ENCODE results near the gene GPR39. TPM values are rescaled to one million over a fixed set of nuclear protein-coding genes. Genes with fewer than 3 reads are reported as not detected.
A peak's percentile ranks its signal among the peaks of the same experiment; 100 is the strongest.

GPR39 gene
- total RNA-seq, 6 experiments from 2014 or later: 2.2 to 3.0 (median 2.5) TPM

DNA sequence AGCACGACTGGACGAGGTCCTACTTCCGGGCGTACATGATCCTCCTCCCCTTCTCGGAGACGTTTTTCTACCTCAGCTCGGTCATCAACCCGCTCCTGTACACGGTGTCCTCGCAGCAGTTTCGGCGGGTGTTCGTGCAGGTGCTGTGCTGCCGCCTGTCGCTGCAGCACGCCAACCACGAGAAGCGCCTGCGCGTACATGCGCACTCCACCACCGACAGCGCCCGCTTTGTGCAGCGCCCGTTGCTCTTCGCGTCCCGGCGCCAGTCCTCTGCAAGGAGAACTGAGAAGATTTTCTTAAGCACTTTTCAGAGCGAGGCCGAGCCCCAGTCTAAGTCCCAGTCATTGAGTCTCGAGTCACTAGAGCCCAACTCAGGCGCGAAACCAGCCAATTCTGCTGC lies 228.6 kb downstream of the GPR39 start:
- H3K27me3 Mint-ChIP-seq (ENCODE audit: insufficient read depth): no peaks in the 10 kb centered on the region
- TF ChIP-seq, protein P1, sequence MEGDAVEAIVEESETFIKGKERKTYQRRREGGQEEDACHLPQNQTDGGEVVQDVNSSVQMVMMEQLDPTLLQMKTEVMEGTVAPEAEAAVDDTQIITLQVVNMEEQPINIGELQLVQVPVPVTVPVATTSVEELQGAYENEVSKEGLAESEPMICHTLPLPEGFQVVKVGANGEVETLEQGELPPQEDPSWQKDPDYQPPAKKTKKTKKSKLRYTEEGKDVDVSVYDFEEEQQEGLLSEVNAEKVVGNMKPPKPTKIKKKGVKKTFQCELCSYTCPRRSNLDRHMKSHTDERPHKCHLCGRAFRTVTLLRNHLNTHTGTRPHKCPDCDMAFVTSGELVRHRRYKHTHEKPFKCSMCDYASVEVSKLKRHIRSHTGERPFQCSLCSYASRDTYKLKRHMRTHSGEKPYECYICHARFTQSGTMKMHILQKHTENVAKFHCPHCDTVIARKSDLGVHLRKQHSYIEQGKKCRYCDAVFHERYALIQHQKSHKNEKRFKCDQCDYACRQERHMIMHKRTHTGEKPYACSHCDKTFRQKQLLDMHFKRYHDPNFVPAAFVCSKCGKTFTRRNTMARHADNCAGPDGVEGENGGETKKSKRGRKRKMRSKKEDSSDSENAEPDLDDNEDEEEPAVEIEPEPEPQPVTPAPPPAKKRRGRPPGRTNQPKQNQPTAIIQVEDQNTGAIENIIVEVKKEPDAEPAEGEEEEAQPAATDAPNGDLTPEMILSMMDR (IDR thresholded peaks at IDR 0.05): no peak
- H3K9me3 Mint-ChIP-seq: no peaks in the 10 kb centered on the region
- no peak overlapping the region for H3K4me3 Mint-ChIP-seq
- no peaks in the 10 kb centered on the region for H3K4me1 Mint-ChIP-seq (ENCODE audit: low read depth)
- no peak for DNase-seq
- no peak overlapping the region for H3K27ac Mint-ChIP-seq
- no peaks in the 10 kb centered on the region for H3K36me3 Mint-ChIP-seq (ENCODE audit: low read depth)

DNA sequence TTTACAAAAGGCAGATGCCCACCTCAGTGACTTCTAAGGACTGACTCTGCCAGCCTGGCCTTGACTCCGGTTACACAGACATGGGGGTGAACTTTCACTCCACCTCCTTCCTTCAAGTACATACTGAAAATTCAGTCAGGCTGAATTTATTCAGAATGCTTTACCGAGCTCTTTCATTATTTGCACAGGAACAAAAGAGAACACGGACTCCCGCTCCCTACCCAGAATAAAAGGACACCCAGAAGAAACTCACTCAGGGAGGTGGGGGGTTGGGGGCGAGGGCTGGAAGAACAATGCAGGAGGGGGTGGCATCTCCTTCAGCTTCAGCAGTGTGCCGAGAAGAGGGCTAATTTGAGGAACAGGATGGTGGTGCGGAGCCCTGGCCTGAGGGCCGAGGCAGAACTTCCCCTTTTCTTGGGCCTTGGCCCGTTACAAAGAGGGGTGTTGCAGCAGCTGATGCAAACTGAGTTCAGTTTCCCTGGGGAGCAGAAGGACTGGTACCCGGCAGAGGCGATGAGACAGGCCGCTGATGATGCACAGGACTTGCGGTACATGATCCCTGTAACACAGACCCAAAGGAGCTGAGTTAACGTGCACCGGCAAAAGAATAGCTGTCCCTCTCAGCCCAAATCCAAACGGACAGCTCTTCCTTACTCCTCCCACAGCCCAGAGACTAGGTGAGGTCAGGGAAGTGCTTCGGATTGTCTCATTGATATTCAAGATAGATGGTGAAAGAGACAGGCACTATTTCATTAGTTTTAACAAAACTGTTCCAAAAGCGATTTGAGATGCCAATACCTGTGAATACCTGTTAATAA lies 229.3 kb downstream of the GPR39 start:
- TF ChIP-seq, protein P1 (IDR thresholded peaks at IDR 0.05): no peak
- DNase-seq: no peak
- H3K36me3 Mint-ChIP-seq (ENCODE audit: low read depth): no peaks in the 10 kb centered on the region
- H3K27me3 Mint-ChIP-seq (ENCODE audit: insufficient read depth): no peaks in the 10 kb centered on the region
- no peaks in the 10 kb centered on the region for H3K9me3 Mint-ChIP-seq
- no peak overlapping the region for H3K4me3 Mint-ChIP-seq
- no peak overlapping the region for H3K27ac Mint-ChIP-seq
- H3K4me1 Mint-ChIP-seq (ENCODE audit: low read depth): peaks cover 2% of the 10 kb centered on the region

DNA sequence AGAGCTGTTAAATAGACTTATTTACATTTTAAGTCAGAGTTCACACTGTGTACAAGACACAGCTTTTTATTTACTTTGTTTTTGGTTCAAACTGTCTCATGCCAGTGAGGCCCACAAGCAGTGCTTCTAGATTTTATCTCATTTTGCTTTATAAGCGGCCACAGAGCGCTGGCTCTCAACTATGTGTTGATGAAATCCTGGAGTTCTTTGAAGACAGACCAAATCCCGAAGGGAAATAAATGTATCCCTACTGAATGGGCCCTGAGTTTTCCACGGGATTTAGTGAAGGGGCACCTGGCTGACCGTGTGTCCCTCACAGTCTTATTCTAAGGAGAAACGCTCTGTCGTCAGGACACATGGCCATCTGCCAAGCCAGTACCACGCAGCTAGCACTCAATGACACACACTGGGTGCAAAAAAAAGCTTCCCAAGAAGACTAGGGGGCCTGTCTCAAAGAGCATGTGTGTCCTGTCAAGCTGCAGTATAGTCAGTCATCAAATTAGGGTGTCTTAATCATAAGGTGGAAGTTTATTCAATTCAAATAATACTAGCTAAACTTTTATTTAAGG lies 230.0 kb downstream of the GPR39 start:
- no peaks in the 10 kb centered on the region for H3K9me3 Mint-ChIP-seq
- no peaks in the 10 kb centered on the region for H3K36me3 Mint-ChIP-seq (ENCODE audit: low read depth)
- H3K27ac Mint-ChIP-seq: no peak overlapping the region
- H3K4me1 Mint-ChIP-seq (ENCODE audit: low read depth): peaks cover 9% of the 10 kb centered on the region
- no peaks in the 10 kb centered on the region for H3K27me3 Mint-ChIP-seq (ENCODE audit: insufficient read depth)
- TF ChIP-seq, protein P1 (IDR thresholded peaks at IDR 0.05): no peak
- H3K4me3 Mint-ChIP-seq: no peak overlapping the region
- no peak for DNase-seq

DNA sequence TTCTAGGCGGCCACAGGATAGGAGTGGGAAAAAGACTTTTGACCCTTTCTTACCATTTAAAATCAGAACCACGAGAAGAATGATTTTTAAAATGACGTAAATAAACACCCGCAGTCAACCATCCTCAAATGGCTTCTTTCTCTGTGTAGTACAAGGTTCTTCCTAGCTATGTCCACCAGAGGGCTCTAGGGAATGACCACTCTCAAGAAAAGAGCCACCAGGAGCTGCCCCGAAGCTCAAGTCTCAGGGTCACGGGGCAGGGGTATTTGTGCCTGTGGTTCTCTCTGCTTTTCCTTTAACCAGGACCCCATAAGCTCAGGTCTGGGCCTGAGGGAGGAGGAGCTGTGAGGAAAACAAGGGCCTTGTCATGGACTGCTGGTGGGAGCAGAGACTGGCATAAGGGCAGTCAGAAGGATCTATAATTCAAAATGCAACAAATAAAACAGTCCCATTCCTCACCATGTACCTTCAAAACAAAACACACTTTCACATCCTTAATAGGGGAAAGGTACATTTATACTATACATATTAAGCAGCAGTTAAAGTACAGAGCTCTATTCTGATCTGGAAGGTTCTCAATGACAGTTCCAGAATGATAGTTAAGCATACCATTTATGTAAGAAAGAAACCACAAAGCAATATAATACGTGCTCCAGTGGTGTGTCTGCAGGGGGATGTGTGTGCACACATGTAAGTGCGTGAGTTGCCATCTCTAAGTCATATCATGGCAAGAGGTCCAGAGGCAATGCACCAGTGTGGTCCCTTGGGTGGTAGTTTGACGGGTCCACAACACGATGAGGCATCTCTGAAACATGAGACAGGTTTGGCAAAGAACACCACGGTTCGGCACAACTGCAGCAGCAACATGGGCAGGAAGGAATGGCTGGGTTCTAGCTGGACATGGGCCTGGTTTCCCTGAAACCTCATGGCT lies 234.8 kb downstream of the GPR39 start:
- no peak overlapping the region; the same call in 1 of the 2 replicates for H3K27ac Mint-ChIP-seq

DNA sequence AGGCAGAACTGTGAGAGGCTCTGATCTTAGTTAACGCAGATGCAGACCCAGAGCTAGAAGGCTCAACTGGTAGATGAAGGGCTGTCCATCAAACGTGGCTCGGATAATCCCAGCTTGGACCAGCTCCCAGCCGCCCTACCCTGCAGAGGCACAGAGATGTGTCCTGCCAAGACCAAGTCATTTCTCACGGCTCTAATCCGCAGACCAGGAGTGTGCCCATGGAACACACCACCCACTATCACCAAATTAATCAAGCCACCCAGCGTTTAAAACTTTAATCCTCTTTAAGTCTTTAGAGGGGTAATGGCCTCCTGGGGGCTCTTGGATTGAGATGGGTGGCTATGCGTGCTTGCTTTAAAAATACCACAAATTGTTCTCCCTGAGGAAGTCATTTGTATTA lies 235.9 kb downstream of the GPR39 start:
- H3K9me3 Mint-ChIP-seq: no peaks in the 10 kb centered on the region

More for the DNA sequence above, 234.8 kb downstream of the GPR39 start:
- H3K36me3 Mint-ChIP-seq (ENCODE audit: low read depth): no peaks in the 10 kb centered on the region
- peaks cover 3% of the 10 kb centered on the region; the same call in 1 of the 2 replicates for H3K27me3 Mint-ChIP-seq (ENCODE audit: insufficient read depth)
- peak; percentile 51 for DNase-seq
- TF ChIP-seq, protein P1 (IDR thresholded peaks at IDR 0.05): peak; percentile 90
- no peaks in the 10 kb centered on the region for H3K9me3 Mint-ChIP-seq
- peak overlapping the region; percentile 10 for H3K4me3 Mint-ChIP-seq
- H3K4me1 Mint-ChIP-seq (ENCODE audit: low read depth): peaks cover 20% of the 10 kb centered on the region

More for the DNA sequence above, 235.9 kb downstream of the GPR39 start:
- Mint-ChIP-seq H3K27me3 (ENCODE audit: insufficient read depth) (peaks cover 3% of the 10 kb centered on the region; the same call in 1 of the 2 replicates), H3K27ac (no peak overlapping the region), H3K4me3 (no peak overlapping the region), H3K36me3 (ENCODE audit: low read depth) (no peaks in the 10 kb centered on the region), H3K4me1 (ENCODE audit: low read depth) (peaks cover 25% of the 10 kb centered on the region)
- TF ChIP-seq, protein P1 (IDR thresholded peaks at IDR 0.05): no peak
- DNase-seq: no peak

All from HFFc6 (cell line).